DOHH2 (cell line): ENCODE measurements around the gene TTLL3.

Source experiments
- H3F3A ChIP-seq: fragments of 200-600 bp; sonication (generic), shearing (Covaris generic); 2 replicates; pipeline ENCODE4 v1.6.0; 2016; ENCODE audit warnings: antibody characterized with exemption, mild to moderate bottlenecking; ENCODE audit not compliant: control insufficient read depth, insufficient read depth
- H3K27ac ChIP-seq: fragments of 200-600 bp; sonication (generic); 2 replicates; pipeline ENCODE4 v1.5.1; 2014; ENCODE audit warnings: low read depth, mild to moderate bottlenecking, low read length, moderate library complexity
- H3K27me3 ChIP-seq: fragments of 200-600 bp; sonication (generic); 2 replicates; pipeline ENCODE4 v1.6.1; 2014; ENCODE audit warnings: mild to moderate bottlenecking, low read length, mixed read lengths; ENCODE audit not compliant: control insufficient read depth
- H3K36me3 ChIP-seq: fragments of 200-600 bp; sonication (generic); 2 replicates; pipeline ENCODE4 v1.6.1; 2014; ENCODE audit warnings: mild to moderate bottlenecking, low read length, moderate library complexity, mixed read lengths; ENCODE audit not compliant: control insufficient read depth
- H3K4me1 ChIP-seq: fragments of 200-600 bp; sonication (generic); 2 replicates; pipeline ENCODE4 v1.6.1; 2014; ENCODE audit warnings: mild to moderate bottlenecking, low read length, mixed read lengths; ENCODE audit not compliant: control insufficient read depth
- H3K4me2 ChIP-seq: fragments of 200-600 bp; sonication (generic); 2 replicates; pipeline ENCODE4 v1.6.0; 2014; ENCODE audit warnings: mild to moderate bottlenecking, low read length, moderate library complexity
- H3K4me3 ChIP-seq: fragments of 200-600 bp; sonication (generic); 2 replicates; pipeline ENCODE4 v1.5.1; 2014; ENCODE audit warnings: mild to moderate bottlenecking, low read length, mixed read lengths
- H3K79me2 ChIP-seq: fragments of 200-600 bp; sonication (generic); 2 replicates; pipeline ENCODE4 v1.6.1; 2014; ENCODE audit warnings: mild to moderate bottlenecking, low read length, mixed read lengths; ENCODE audit not compliant: control insufficient read depth
- H3K9me2 ChIP-seq: fragments of 200-600 bp; sonication (generic); replicated peaks from 2 replicates; pipeline ENCODE4 v1.6.1; 2014; ENCODE audit warnings: mild to moderate bottlenecking, low read length, mixed read lengths; ENCODE audit not compliant: control insufficient read depth
- H3K9me3 ChIP-seq: fragments of 200-600 bp; sonication (generic); 2 replicates; pipeline ENCODE4 v1.6.1; 2014; ENCODE audit warnings: antibody characterized with exemption, low read length, mixed read lengths; ENCODE audit not compliant: control insufficient read depth, insufficient read depth
- H4K20me1 ChIP-seq: fragments of 200-600 bp; sonication (generic); 2 replicates; pipeline ENCODE4 v1.6.0; 2014; ENCODE audit warnings: low read depth, mild to moderate bottlenecking, antibody characterized with exemption, low read length, moderate library complexity; ENCODE audit not compliant: control insufficient read depth, insufficient read depth
- EZH2phosphoT487 ChIP-seq: fragments of 200-600 bp; sonication (generic); IDR thresholded peaks from 2 replicates; pipeline ENCODE4 v1.6.1; 2017; ENCODE audit warnings: borderline replicate concordance, mild to moderate bottlenecking, antibody characterized with exemption, low read length, moderate library complexity, mixed read lengths
- TF ChIP-seq, protein P1 (sequence below): fragments of 200-600 bp; sonication (generic); IDR thresholded peaks from one replicate; pipeline ENCODE4 v1.5.1; 2014; ENCODE audit warnings: antibody characterized with exemption, mild to moderate bottlenecking, low read depth, low read length; ENCODE audit not compliant: poor library complexity, severe bottlenecking

The TTLL3 gene

GRCh38 chr3:9831253-9831652 is 21.2 kb downstream of the TTLL3 start:
- Histone ChIP-seq H3K4me1 (peaks cover 7% of the 10 kb centered on the region), H3K79me2 (no peaks in the 10 kb centered on the region), H3K4me2 (no peak overlapping the region), H3K27ac (no peak overlapping the region), H3F3A (no peaks in the 10 kb centered on the region), H3K4me3 (no peak overlapping the region), H4K20me1 (no peaks in the 10 kb centered on the region), H3K27me3 (no peaks in the 10 kb centered on the region), H3K9me3 (no peaks in the 10 kb centered on the region), H3K9me2 (no peaks in the 10 kb centered on the region), H3K36me3 (peaks cover 32% of the 10 kb centered on the region; the same call in 1 of the 2 replicates)
- TF ChIP-seq, protein P1, sequence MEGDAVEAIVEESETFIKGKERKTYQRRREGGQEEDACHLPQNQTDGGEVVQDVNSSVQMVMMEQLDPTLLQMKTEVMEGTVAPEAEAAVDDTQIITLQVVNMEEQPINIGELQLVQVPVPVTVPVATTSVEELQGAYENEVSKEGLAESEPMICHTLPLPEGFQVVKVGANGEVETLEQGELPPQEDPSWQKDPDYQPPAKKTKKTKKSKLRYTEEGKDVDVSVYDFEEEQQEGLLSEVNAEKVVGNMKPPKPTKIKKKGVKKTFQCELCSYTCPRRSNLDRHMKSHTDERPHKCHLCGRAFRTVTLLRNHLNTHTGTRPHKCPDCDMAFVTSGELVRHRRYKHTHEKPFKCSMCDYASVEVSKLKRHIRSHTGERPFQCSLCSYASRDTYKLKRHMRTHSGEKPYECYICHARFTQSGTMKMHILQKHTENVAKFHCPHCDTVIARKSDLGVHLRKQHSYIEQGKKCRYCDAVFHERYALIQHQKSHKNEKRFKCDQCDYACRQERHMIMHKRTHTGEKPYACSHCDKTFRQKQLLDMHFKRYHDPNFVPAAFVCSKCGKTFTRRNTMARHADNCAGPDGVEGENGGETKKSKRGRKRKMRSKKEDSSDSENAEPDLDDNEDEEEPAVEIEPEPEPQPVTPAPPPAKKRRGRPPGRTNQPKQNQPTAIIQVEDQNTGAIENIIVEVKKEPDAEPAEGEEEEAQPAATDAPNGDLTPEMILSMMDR, result no peak
- TF ChIP-seq EZH2phosphoT487, result no peak

- Histone ChIP-seq H3K4me3 (no peak overlapping the region), H3K36me3 (peaks cover 35% of the 10 kb centered on the region; the same call in 1 of the 2 replicates), H4K20me1 (no peaks in the 10 kb centered on the region), H3K4me2 (no peak overlapping the region), H3K9me3 (no peaks in the 10 kb centered on the region), H3K9me2 (no peaks in the 10 kb centered on the region), H3F3A (no peaks in the 10 kb centered on the region), H3K27ac (no peak overlapping the region), H3K4me1 (no peaks in the 10 kb centered on the region), H3K79me2 (no peaks in the 10 kb centered on the region), H3K27me3 (no peaks in the 10 kb centered on the region)
- TF ChIP-seq, protein P1, result no peak
- TF ChIP-seq EZH2phosphoT487, result no peak
Measured at GRCh38 chr3:9833078-9833477, 23.0 kb downstream of the TTLL3 start.

- H4K20me1 ChIP-seq, result no peaks in the 10 kb centered on the region
- TF ChIP-seq, protein P1, result no peak
- no peak for TF ChIP-seq EZH2phosphoT487
- H3K9me2 ChIP-seq, result no peaks in the 10 kb centered on the region
- no peaks in the 10 kb centered on the region for H3K27me3 ChIP-seq
- no peaks in the 10 kb centered on the region for H3K79me2 ChIP-seq
- H3K4me1 ChIP-seq, result no peaks in the 10 kb centered on the region
- H3F3A ChIP-seq, result no peaks in the 10 kb centered on the region
- no peak overlapping the region for H3K27ac ChIP-seq
- H3K4me3 ChIP-seq, result no peak overlapping the region
- no peak overlapping the region for H3K4me2 ChIP-seq
- peaks cover 41% of the 10 kb centered on the region for H3K36me3 ChIP-seq
- no peaks in the 10 kb centered on the region for H3K9me3 ChIP-seq
Measured at GRCh38 chr3:9834520-9835380, 24.7 kb downstream of the TTLL3 start.
